Fibroblast of pulmonary artery (primary cell): ENCODE measurements around the gene LTBP1.
"Not testable (repeated sequence)": the region's sequence is repeated elsewhere in the genome, so short reads cannot be mapped to it uniquely, and the experiment has no call there.

Experiments used
- DNase-seq: peaks from one replicate; pipeline ENCODE4 v3.0.0-alpha.2; 2010; ENCODE audit warnings: low read depth
- H3K4me3 ChIP-seq: replicated peaks from 2 replicates; pipeline ENCODE4 v1.5.1; 2011; ENCODE audit warnings: low read depth, mild to moderate bottlenecking, control low read depth, low read length, moderate library complexity
- TF ChIP-seq, protein P1 (sequence below): IDR thresholded peaks from 2 replicates; pipeline ENCODE4 v1.5.1; 2011; ENCODE audit warnings: mild to moderate bottlenecking, control low read depth, low read length, inconsistent platforms; ENCODE audit errors: missing control alignments

Gene LTBP1

GRCh38 chr2:33354981-33355380 is 408.2 kb downstream of the LTBP1 start:
- peak; percentile 39 for DNase-seq
- TF ChIP-seq, protein P1, sequence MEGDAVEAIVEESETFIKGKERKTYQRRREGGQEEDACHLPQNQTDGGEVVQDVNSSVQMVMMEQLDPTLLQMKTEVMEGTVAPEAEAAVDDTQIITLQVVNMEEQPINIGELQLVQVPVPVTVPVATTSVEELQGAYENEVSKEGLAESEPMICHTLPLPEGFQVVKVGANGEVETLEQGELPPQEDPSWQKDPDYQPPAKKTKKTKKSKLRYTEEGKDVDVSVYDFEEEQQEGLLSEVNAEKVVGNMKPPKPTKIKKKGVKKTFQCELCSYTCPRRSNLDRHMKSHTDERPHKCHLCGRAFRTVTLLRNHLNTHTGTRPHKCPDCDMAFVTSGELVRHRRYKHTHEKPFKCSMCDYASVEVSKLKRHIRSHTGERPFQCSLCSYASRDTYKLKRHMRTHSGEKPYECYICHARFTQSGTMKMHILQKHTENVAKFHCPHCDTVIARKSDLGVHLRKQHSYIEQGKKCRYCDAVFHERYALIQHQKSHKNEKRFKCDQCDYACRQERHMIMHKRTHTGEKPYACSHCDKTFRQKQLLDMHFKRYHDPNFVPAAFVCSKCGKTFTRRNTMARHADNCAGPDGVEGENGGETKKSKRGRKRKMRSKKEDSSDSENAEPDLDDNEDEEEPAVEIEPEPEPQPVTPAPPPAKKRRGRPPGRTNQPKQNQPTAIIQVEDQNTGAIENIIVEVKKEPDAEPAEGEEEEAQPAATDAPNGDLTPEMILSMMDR = no peak
- H3K4me3 ChIP-seq = no peak overlapping the region

DNA sequence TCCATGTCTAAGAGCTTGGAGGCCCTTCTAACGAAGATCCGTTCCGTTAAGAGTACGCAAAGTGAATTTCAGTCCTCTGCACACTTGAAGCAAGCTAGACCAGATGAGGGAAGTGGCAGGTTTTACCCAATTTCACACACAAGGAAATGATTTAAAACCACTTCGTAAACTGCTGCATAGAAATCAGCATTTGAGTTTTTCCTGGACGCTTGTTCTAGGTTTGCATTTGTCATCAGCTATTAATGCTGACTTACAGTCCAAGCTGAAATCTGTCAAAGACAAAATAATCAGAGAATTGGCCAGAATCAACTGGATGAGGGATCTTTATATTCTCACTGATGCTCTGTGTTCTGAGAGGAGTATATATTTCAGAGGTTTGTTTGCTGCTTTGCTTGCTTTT is 412.1 kb downstream of the LTBP1 start:
- no peak overlapping the region for H3K4me3 ChIP-seq
- TF ChIP-seq, protein P1 = no peak
- DNase-seq = no peak

GRCh38 chr2:33363325-33364298 is 416.9 kb downstream of the LTBP1 start:
- TF ChIP-seq, protein P1 = no peak
- peak; percentile 78 for DNase-seq
- H3K4me3 ChIP-seq = no peak overlapping the region

DNA sequence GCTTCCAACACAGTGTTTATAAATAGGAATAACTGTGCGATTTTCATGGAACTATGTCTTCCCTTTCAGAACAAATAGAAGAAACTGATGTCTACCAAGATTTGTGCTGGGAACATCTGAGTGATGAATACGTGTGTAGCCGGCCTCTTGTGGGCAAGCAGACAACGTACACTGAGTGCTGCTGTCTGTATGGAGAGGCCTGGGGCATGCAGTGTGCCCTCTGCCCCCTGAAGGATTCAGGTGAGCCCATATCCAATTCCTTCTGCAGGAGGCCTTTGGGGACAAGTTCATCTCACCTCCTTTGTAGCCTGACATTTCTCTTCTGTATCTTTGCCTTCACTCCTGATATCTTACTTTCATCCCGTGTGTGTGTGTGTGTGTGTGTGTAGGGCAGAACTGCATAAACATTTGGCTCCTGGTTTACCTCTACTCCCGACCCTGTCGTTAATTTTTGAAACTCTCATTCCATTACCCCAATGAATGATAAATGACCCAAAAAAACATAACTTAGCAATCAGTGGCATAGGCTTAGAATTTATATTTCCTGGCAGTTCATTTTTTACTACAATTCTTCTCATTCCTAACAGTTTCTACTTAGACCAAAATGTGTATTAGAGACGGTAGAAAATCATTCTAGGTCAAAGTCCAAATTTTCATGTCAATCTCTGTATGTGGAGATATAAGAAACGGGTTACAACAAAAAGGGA is 418.7 kb downstream of the LTBP1 start:
- no peak for DNase-seq
- TF ChIP-seq, protein P1 = no peak
- no peak overlapping the region for H3K4me3 ChIP-seq

DNA sequence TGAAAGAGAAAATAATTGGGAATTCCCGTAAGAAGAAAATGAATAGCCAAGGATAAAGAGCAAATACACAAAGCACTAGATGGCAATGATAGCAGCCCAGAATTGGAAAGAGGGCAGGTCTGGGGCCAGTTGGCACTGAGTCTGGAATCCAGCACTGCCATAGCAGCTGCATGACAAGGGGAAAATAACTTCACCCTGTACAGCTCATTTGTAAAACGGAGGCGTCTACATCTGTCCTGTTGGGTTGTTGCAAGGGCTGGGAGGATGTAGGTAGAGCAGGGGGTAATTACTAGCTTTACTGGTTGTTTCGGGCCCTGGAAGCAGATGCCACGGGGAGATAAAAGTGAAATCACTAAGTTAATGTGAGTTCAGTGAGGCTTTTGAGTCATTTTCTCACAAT is 419.7 kb downstream of the LTBP1 start:
- TF ChIP-seq, protein P1 = no peak
- no peak overlapping the region for H3K4me3 ChIP-seq
- no peak for DNase-seq

DNA sequence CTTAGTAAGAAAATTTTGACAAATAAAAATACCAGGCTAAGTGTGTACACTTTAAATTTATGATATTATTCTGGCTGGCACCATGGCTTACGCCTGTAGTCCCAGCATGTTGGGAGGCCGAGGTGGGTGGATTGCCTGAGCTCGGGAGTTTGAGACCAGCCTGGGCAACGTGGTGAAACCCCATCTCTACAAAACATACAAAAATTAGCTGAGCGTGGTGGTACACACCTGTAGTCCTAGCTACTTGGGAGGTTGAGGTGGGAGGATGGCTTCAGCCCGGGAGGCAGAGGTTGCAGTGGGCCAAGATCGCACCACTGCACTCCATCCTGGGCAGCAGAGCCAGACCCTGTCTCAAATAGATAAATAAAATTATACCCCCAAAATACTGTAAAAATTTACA is 421.8 kb downstream of the LTBP1 start:
- DNase-seq, H3K4me3 ChIP-seq: not testable (repeated sequence)

DNA sequence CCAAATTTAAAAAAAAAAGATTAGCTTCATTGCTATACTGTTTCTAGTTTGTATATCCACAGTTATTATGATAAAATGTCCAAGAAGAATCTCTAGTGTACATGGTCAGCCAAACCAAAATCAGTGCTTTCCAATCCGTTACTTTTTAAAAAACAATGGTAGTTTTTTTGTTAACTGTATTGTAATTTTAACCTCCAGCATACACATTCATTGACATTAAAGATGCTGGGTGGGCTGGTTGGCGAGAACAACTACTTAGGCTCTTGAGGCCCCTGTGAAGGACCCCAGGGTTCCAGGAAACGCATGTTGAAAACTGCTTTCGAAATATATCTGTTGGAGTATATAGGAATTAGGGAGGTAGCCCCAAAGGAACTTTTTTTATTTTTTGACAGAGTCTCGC is 422.4 kb downstream of the LTBP1 start:
- TF ChIP-seq, protein P1 = no peak
- no peak overlapping the region for H3K4me3 ChIP-seq
- DNase-seq = no peak
